Loucy (cell line): Measurements from ENCODE around the gene CDKL1.

ENCODE experiments used
- H2AFZ ChIP-seq: fragments of 200-600 bp; sonication (generic); 2 replicates; pipeline ENCODE4 v1.6.0; 2016; ENCODE audit warnings: antibody characterized with exemption, mild to moderate bottlenecking, low read length, moderate library complexity
- H3F3A ChIP-seq: fragments of 200-600 bp; 2 replicates; pipeline ENCODE4 v1.6.0; 2016; ENCODE audit warnings: antibody characterized with exemption, low read depth, mild to moderate bottlenecking
- H3K27me3 ChIP-seq: fragments of 200-600 bp; sonication (generic); 2 replicates; pipeline ENCODE4 v1.6.1; 2014; ENCODE audit warnings: low read length, mild to moderate bottlenecking; ENCODE audit not compliant: insufficient read depth, poor library complexity, severe bottlenecking
- H3K36me3 ChIP-seq: fragments of 200-600 bp; sonication (generic); 2 replicates; pipeline ENCODE4 v1.6.1; 2016; ENCODE audit warnings: low read length; ENCODE audit not compliant: insufficient read depth
- H3K4me1 ChIP-seq: fragments of 200-600 bp; sonication (generic); 2 replicates; pipeline ENCODE4 v1.5.1; 2014; ENCODE audit warnings: low read length, mild to moderate bottlenecking; ENCODE audit not compliant: insufficient read depth, poor library complexity, severe bottlenecking
- H3K4me2 ChIP-seq: fragments of 200-600 bp; sonication (generic); 2 replicates; pipeline ENCODE4 v1.6.0; 2014; ENCODE audit warnings: antibody characterized with exemption, low read length, low read depth, mild to moderate bottlenecking; ENCODE audit not compliant: poor library complexity, severe bottlenecking
- H3K4me3 ChIP-seq: fragments of 200-600 bp; sonication (generic); 2 replicates; pipeline ENCODE4 v1.5.1; 2014; ENCODE audit warnings: low read length, mild to moderate bottlenecking, mixed read lengths; ENCODE audit not compliant: poor library complexity, severe bottlenecking
- H3K79me2 ChIP-seq: fragments of 200-600 bp; sonication (generic); 2 replicates; pipeline ENCODE4 v1.6.1; 2014; ENCODE audit warnings: low read length; ENCODE audit not compliant: insufficient read depth
- H3K9ac ChIP-seq: fragments of 200-600 bp; sonication (generic); 2 replicates; pipeline ENCODE4 v1.6.0; 2014; ENCODE audit warnings: mild to moderate bottlenecking, low read depth, low read length, moderate library complexity; ENCODE audit not compliant: poor library complexity, severe bottlenecking
- H3K9me2 ChIP-seq: fragments of 200-600 bp; sonication (generic); replicated peaks from 2 replicates; pipeline ENCODE4 v1.6.1; 2016; ENCODE audit warnings: low read depth, low read length, mixed read lengths
- H3K9me3 ChIP-seq: fragments of 200-600 bp; sonication (generic); 2 replicates; pipeline ENCODE4 v1.6.1; 2014; ENCODE audit warnings: mild to moderate bottlenecking, antibody characterized with exemption, low read length, low read depth; ENCODE audit not compliant: insufficient read depth
- H4K20me1 ChIP-seq: fragments of 200-600 bp; sonication (generic); 2 replicates; pipeline ENCODE4 v1.6.0; 2014; ENCODE audit warnings: antibody characterized with exemption, low read length, mild to moderate bottlenecking; ENCODE audit not compliant: insufficient read depth, poor library complexity, severe bottlenecking
- EZH2phosphoT487 ChIP-seq: fragments of 200-600 bp; IDR thresholded peaks from 2 replicates; pipeline ENCODE4 v1.6.1; 2018; ENCODE audit warnings: antibody characterized with exemption, mild to moderate bottlenecking, moderate library complexity, borderline replicate concordance
- TF ChIP-seq, protein P1 (sequence below): fragments of 200-600 bp; sonication (generic); conservative IDR thresholded peaks from 2 replicates; pipeline ENCODE4 v1.5.1; 2014; ENCODE audit warnings: mild to moderate bottlenecking, antibody characterized with exemption, low read length

The CDKL1 gene

GRCh38 chr14:50377550-50378085 lies 19.1 kb downstream of the CDKL1 start:
- no peaks in the 10 kb centered on the region for H3K79me2 ChIP-seq
- no peaks in the 10 kb centered on the region for H3K9me3 ChIP-seq
- no peaks in the 10 kb centered on the region for H3K4me1 ChIP-seq
- H2AFZ ChIP-seq, result no peak overlapping the region
- no peaks in the 10 kb centered on the region for H3K9me2 ChIP-seq
- no peaks in the 10 kb centered on the region for H3K36me3 ChIP-seq
- H3K9ac ChIP-seq, result no peak overlapping the region
- no peak overlapping the region for H3K4me3 ChIP-seq
- H3K4me2 ChIP-seq, result no peak overlapping the region
- no peaks in the 10 kb centered on the region for H3F3A ChIP-seq
- H4K20me1 ChIP-seq, result no peaks in the 10 kb centered on the region
- TF ChIP-seq EZH2phosphoT487, result no peak
- TF ChIP-seq, protein P1, sequence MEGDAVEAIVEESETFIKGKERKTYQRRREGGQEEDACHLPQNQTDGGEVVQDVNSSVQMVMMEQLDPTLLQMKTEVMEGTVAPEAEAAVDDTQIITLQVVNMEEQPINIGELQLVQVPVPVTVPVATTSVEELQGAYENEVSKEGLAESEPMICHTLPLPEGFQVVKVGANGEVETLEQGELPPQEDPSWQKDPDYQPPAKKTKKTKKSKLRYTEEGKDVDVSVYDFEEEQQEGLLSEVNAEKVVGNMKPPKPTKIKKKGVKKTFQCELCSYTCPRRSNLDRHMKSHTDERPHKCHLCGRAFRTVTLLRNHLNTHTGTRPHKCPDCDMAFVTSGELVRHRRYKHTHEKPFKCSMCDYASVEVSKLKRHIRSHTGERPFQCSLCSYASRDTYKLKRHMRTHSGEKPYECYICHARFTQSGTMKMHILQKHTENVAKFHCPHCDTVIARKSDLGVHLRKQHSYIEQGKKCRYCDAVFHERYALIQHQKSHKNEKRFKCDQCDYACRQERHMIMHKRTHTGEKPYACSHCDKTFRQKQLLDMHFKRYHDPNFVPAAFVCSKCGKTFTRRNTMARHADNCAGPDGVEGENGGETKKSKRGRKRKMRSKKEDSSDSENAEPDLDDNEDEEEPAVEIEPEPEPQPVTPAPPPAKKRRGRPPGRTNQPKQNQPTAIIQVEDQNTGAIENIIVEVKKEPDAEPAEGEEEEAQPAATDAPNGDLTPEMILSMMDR, result no peak
- H3K27me3 ChIP-seq, result no peaks in the 10 kb centered on the region

GRCh38 chr14:50375760-50376159 lies 20.9 kb downstream of the CDKL1 start:
- Histone ChIP-seq H3K4me3 (no peak overlapping the region), H3K9me2 (no peaks in the 10 kb centered on the region), H3K4me2 (no peak overlapping the region), H3K9ac (no peak overlapping the region), H3F3A (no peaks in the 10 kb centered on the region), H3K9me3 (no peaks in the 10 kb centered on the region), H3K27me3 (no peaks in the 10 kb centered on the region), H4K20me1 (no peaks in the 10 kb centered on the region), H2AFZ (no peak overlapping the region), H3K36me3 (no peaks in the 10 kb centered on the region), H3K4me1 (no peaks in the 10 kb centered on the region), H3K79me2 (no peaks in the 10 kb centered on the region)
- TF ChIP-seq, protein P1, result no peak
- TF ChIP-seq EZH2phosphoT487, result no peak

- H3K4me1 ChIP-seq, result no peaks in the 10 kb centered on the region
- no peaks in the 10 kb centered on the region for H3K9me2 ChIP-seq
- no peaks in the 10 kb centered on the region for H4K20me1 ChIP-seq
- no peak for TF ChIP-seq EZH2phosphoT487
- TF ChIP-seq, protein P1, result no peak
- no peak overlapping the region for H2AFZ ChIP-seq
- no peak overlapping the region for H3K9ac ChIP-seq
- H3K27me3 ChIP-seq, result no peaks in the 10 kb centered on the region
- no peaks in the 10 kb centered on the region for H3K36me3 ChIP-seq
- H3F3A ChIP-seq, result no peaks in the 10 kb centered on the region
- no peaks in the 10 kb centered on the region for H3K79me2 ChIP-seq
- no peaks in the 10 kb centered on the region for H3K9me3 ChIP-seq
- no peak overlapping the region for H3K4me2 ChIP-seq
- no peak overlapping the region for H3K4me3 ChIP-seq
These were observed 22.7 kb downstream of the CDKL1 start for GRCh38 chr14:50373959-50374358.
